Spleen (tissue), 7 donors: Measurements from ENCODE around the gene NMT2.

Experiments used
- CTCF ChIP-seq, 11 experiments: fragments of 200-600 bp in 7 of 11; fragments of 450-650 bp in 4 of 11; sonication (generic) in 4 of 11; IDR thresholded peaks in 8 of 11; conservative IDR thresholded peaks in 3 of 11; 1 replicate in 7 of 11; 2 replicates in 4 of 11; pipeline versions ENCODE4 v1.4.0 to v1.8.0; 2016 to 2021; ENCODE audit warnings: antibody characterized with exemption in 11 of 11, inconsistent platforms in 4 of 11, mild to moderate bottlenecking in 1 of 11
- POLR2A ChIP-seq, 3 donors: fragments of 450-650 bp; IDR thresholded peaks; one replicate each; pipeline ENCODE4 v1.5.1; 2017; ENCODE audit warnings: antibody characterized with exemption in 3 of 3, mild to moderate bottlenecking in 1 of 3
- POLR2AphosphoS5 ChIP-seq, 3 donors: sonication (generic); formaldehyde crosslinking; IDR thresholded peaks; one replicate each; pipeline ENCODE4 v1.5.1; 2017; ENCODE audit warnings: antibody characterized with exemption in 3 of 3
- donor health status: DM: no; HTN: no; CAD: no; lungs with moderate emphysema.
- donor health status: DM: no; HTN: no; CAD: no.
- donor health status: DM: no; HTN: no; CAD: no.

GRCh38 chr10:15210521-15210920 is 42.0 kb upstream of the NMT2 start:
- TF ChIP-seq CTCF (IDR thresholded peaks at IDR 0.05 in 8 of 11, conservative IDR thresholded peaks at IDR 0.05 in 3 of 11), result no peak
- TF ChIP-seq POLR2A (IDR thresholded peaks at IDR 0.05), result no peak
- no peak for TF ChIP-seq POLR2AphosphoS5 (IDR thresholded peaks at IDR 0.05)
